Endothelial cell of umbilical vein (primary cell): ENCODE measurements around the gene MAPK8IP3. TPM values are rescaled to one million over a fixed set of nuclear protein-coding genes. Genes with fewer than 3 reads are reported as not detected.

Experiments
- BruUV-seq: library from RNA; stranded (reverse); fragments of 400-500 nt; replicated peaks from 2 replicates; lab custom pipeline; 2021; lab: Mats Ljungman, UMichigan
- CTCF ChIA-PET: fragments of 300-600, 350-600 bp; sonication (Branson Sonifier 250); formaldehyde crosslinking; loops from one replicate; lab custom pipeline; 2021; ENCODE audit warnings: antibody characterized with exemption, inconsistent platforms; lab: Charles Lee
- POLR2A ChIA-PET: fragments of 300-600, 350-600 bp; sonication (Branson Sonifier 250); formaldehyde crosslinking; loops from one replicate; lab custom pipeline; 2021; ENCODE audit warnings: antibody characterized with exemption, inconsistent platforms; lab: Charles Lee
- DNase-seq: peaks from one replicate; pipeline ENCODE4 v3.0.0-alpha.2; 2011; ENCODE audit warnings: low read depth, low spot score
- FAIRE-seq: peaks from 2 replicates; lab custom pipeline; 2011; peaks lifted over from hg19 to GRCh38; lab: Jason Lieb, UNC
- H2AFZ ChIP-seq: 2 replicates; pipeline ENCODE4 v1.6.0; 2012; ENCODE audit warnings: low read depth, low read length, control low read depth, inconsistent platforms
- H3K27ac ChIP-seq: 2 replicates; pipeline ENCODE4 v1.5.1; 2011; ENCODE audit warnings: low read depth, mild to moderate bottlenecking, control low read depth, low read length, moderate library complexity; ENCODE audit not compliant: insufficient read depth
- H3K27me3 ChIP-seq, 2 experiments: 2 replicates each; pipeline versions ENCODE4 v1.6.0 to v1.6.1; 2011; ENCODE audit warnings: low read length in 2 of 2, mixed read lengths in 1 of 2; ENCODE audit not compliant: control insufficient read depth in 2 of 2, insufficient read depth in 2 of 2
- H3K36me3 ChIP-seq, 2 experiments: 2 replicates in 1 of 2; 3 replicates in 1 of 2; pipeline ENCODE4 v1.5.1; 2011; ENCODE audit warnings: low read length in 2 of 2, mild to moderate bottlenecking in 1 of 2, moderate library complexity in 1 of 2; ENCODE audit not compliant: control insufficient read depth in 2 of 2, insufficient read depth in 2 of 2; ENCODE audit errors: extremely low read depth in 1 of 2
- H3K4me1 ChIP-seq: 3 replicates; pipeline ENCODE4 v1.5.1; 2011; ENCODE audit warnings: mild to moderate bottlenecking, low read length; ENCODE audit not compliant: control insufficient read depth, insufficient read depth; ENCODE audit errors: extremely low read depth
- H3K4me2 ChIP-seq: 2 replicates; pipeline ENCODE4 v1.6.1; 2011; ENCODE audit warnings: low read length, control low read depth, mixed read lengths; ENCODE audit not compliant: insufficient read depth
- H3K4me3 ChIP-seq, 3 experiments: fragments of 200-600 bp in 1 of 3; sonication (generic), shearing (Covaris generic) in 1 of 3; replicated peaks in 1 of 3; 2 replicates each; pipeline ENCODE4 v1.5.1; 2011 to 2016; ENCODE audit warnings: control low read depth in 3 of 3, low read length in 3 of 3, mild to moderate bottlenecking in 2 of 3, inconsistent platforms in 1 of 3, low read depth in 1 of 3, moderate library complexity in 1 of 3; ENCODE audit not compliant: insufficient read depth in 1 of 3
- H3K79me2 ChIP-seq: 2 replicates; pipeline ENCODE4 v1.6.0; 2012; ENCODE audit warnings: low read length, inconsistent platforms; ENCODE audit not compliant: control insufficient read depth, insufficient read depth
- H3K9ac ChIP-seq: replicated peaks from 2 replicates; pipeline ENCODE3; 2011; ENCODE audit warnings: low read length, control low read depth; ENCODE audit not compliant: insufficient read depth; ENCODE audit errors: extremely low read depth
- H3K9me1 ChIP-seq: replicated peaks from 3 replicates; pipeline ENCODE4 v1.6.0; 2011; ENCODE audit warnings: mild to moderate bottlenecking, low read length; ENCODE audit not compliant: control insufficient read depth, insufficient read depth; ENCODE audit errors: extremely low read depth
- H3K9me3 ChIP-seq: replicated peaks from 2 replicates; pipeline ENCODE4 v1.5.1; 2012; ENCODE audit warnings: low read length, inconsistent platforms; ENCODE audit not compliant: control insufficient read depth, insufficient read depth
- H4K20me1 ChIP-seq: replicated peaks from 2 replicates; pipeline ENCODE3; 2011; ENCODE audit warnings: mild to moderate bottlenecking, low read length; ENCODE audit not compliant: control insufficient read depth, insufficient read depth; ENCODE audit errors: extremely low read depth
- EZH2 ChIP-seq: IDR thresholded peaks from 2 replicates; pipeline ENCODE4 v1.6.1; 2012; ENCODE audit warnings: borderline replicate concordance, low read depth, mild to moderate bottlenecking, moderate library complexity, low read length, inconsistent platforms; ENCODE audit not compliant: severe bottlenecking
- FOS ChIP-seq: IDR thresholded peaks from 2 replicates; pipeline ENCODE4 v1.6.1; 2011; ENCODE audit warnings: mild to moderate bottlenecking, low read length, moderate library complexity, borderline replicate concordance; ENCODE audit not compliant: insufficient read depth
- GATA2 ChIP-seq: IDR thresholded peaks from 2 replicates; pipeline ENCODE4 v1.7.0; 2011; ENCODE audit warnings: low read depth, mild to moderate bottlenecking, moderate library complexity, mixed read lengths, low read length; ENCODE audit not compliant: insufficient read length, insufficient read depth
- JUN ChIP-seq: IDR thresholded peaks from 2 replicates; pipeline ENCODE4 v1.6.1; 2011; ENCODE audit warnings: borderline replicate concordance, low read depth; ENCODE audit not compliant: insufficient read length, insufficient read depth
- MYC ChIP-seq: IDR thresholded peaks from one replicate; pipeline ENCODE4 v1.6.1; 2011; ENCODE audit warnings: mild to moderate bottlenecking, low read depth, low read length
- POLR2A ChIP-seq: IDR thresholded peaks from 2 replicates; pipeline ENCODE4 v1.6.1; 2012; ENCODE audit warnings: low read depth, mild to moderate bottlenecking, control low read depth, low read length
- POLR2AphosphoS5 ChIP-seq: IDR thresholded peaks from 2 replicates; pipeline ENCODE4 v1.6.1; 2012; ENCODE audit warnings: low read depth, mild to moderate bottlenecking, control low read depth, low read length, moderate library complexity; ENCODE audit not compliant: insufficient read depth
- dilution Hi-C: fragments of 300-500 bp; cut with MboI; formaldehyde crosslinking; loops from one replicate; pipeline ENCODE4 v1.15.0; 2019; ENCODE audit warnings: low sequenced_read_pairs; ENCODE audit not compliant: extremely low pct_ligation_motif_present
- intact Hi-C: fragments of 100-400 bp; cut with micrococcal nuclease; formaldehyde crosslinking; loops from one replicate; pipeline ENCODE4 v1.10.0; 2022
- polyA plus RNA-seq, 4 experiments: library from polyadenylated mRNA; depleted of rRNA in 3 of 4; stranded (reverse) in 3 of 4; unstranded in 1 of 4; fragments of >200 nt; gene quantifications; 2 replicates each; pipeline versions ENCODE4 v1.2.1 to v1.2.3, GENCODE V29; 2011 to 2012; ENCODE audit warnings: missing spikeins in 1 of 4
- total RNA-seq: library from RNA; stranded (reverse); gene quantifications from 2 replicates; pipeline ENCODE4 v1.2.3, GENCODE V29; 2021
- TF ChIP-seq, protein P1 (sequence below), 2 donors: IDR thresholded peaks; 1 replicate in 1 of 2; 2 replicates in 1 of 2; pipeline ENCODE4 v1.5.1; 2011; ENCODE audit warnings: low read length in 2 of 2, mild to moderate bottlenecking in 2 of 2, moderate library complexity in 2 of 2, control low read depth in 1 of 2, inconsistent platforms in 1 of 2, low read depth in 1 of 2; ENCODE audit not compliant: insufficient read depth in 1 of 2; ENCODE audit errors: extremely low read depth in 1 of 2
- TF ChIP-seq, protein P2 (sequence below): IDR thresholded peaks from 2 replicates; pipeline ENCODE4 v1.6.1; 2011; ENCODE audit not compliant: insufficient read depth, insufficient read length

The MAPK8IP3 gene
- total and polyA plus RNA-seq, 2 donors (not counting 3 experiments of a cell fraction or from before 2014, with no cell fraction given) = 40.7 to 92.2 TPM

DNA sequence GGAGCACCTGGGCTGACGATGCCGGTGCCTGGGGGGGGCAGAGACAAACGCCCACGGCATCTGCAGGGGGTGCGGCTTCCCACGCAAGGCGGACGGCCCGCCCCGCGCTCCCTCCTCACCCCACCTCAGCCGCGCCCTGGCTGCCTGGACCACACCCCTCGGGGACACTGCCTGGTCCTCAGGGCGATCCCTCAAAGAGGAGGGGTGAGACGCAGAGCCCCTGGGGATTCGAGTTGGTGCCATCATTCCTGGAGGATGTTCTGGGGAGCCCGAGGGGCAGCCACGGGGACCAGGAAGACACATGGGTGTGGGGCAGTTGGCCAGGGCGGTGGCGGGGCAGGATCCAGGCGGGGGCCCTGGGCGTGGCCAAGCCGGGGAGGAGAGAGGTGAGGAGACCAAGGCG, 83.6 kb downstream of the MAPK8IP3 start:
- no TSS peak for BruUV-seq
- dilution Hi-C loops (no loop called here), intact Hi-C loops (loop anchor here (10.0 kb wide), 1 partner anchor 485 kb away; the partner anchor contains the start of gene UBE2I)
- no peak for DNase-seq
- Histone ChIP-seq H3K36me3 (peaks cover 0 to 23% of the 10 kb centered on the region in 2 experiments), H3K9me1 (no peaks in the 10 kb centered on the region), H3K9me3 (no peaks in the 10 kb centered on the region), H3K79me2 (peaks cover 15% of the 10 kb centered on the region), H2AFZ (no peak overlapping the region), H3K27ac (no peak overlapping the region), H3K4me1 (no peaks in the 10 kb centered on the region), H4K20me1 (no peaks in the 10 kb centered on the region), H3K27me3 (no peaks in the 10 kb centered on the region), H3K4me2 (no peak overlapping the region), H3K4me3 (no peak overlapping the region), H3K9ac (no peak overlapping the region)
- FAIRE-seq = no peak
- TF ChIP-seq, protein P1, sequence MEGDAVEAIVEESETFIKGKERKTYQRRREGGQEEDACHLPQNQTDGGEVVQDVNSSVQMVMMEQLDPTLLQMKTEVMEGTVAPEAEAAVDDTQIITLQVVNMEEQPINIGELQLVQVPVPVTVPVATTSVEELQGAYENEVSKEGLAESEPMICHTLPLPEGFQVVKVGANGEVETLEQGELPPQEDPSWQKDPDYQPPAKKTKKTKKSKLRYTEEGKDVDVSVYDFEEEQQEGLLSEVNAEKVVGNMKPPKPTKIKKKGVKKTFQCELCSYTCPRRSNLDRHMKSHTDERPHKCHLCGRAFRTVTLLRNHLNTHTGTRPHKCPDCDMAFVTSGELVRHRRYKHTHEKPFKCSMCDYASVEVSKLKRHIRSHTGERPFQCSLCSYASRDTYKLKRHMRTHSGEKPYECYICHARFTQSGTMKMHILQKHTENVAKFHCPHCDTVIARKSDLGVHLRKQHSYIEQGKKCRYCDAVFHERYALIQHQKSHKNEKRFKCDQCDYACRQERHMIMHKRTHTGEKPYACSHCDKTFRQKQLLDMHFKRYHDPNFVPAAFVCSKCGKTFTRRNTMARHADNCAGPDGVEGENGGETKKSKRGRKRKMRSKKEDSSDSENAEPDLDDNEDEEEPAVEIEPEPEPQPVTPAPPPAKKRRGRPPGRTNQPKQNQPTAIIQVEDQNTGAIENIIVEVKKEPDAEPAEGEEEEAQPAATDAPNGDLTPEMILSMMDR (IDR thresholded peaks at IDR 0.05; ENCODE audit: extremely low read depth in 1 of 2, insufficient read depth in 1 of 2, low read depth in 1 of 2, low read length in 2 of 2) = no peak
- TF ChIP-seq GATA2 (no peak), FOS (no peak), POLR2AphosphoS5 (no peak), JUN (no peak), MYC (no peak), EZH2 (no peak), POLR2A (no peak)
- TF ChIP-seq, protein P2, sequence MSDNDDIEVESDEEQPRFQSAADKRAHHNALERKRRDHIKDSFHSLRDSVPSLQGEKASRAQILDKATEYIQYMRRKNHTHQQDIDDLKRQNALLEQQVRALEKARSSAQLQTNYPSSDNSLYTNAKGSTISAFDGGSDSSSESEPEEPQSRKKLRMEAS = no peak
- CTCF ChIA-PET = no interaction called here
- POLR2A ChIA-PET = no interaction called here
